BLaER1 treated with 17β-estradiol and CSF1 and Interleukin-3, amounts not matched to agents 10 nM and 100 nM (cell line): ENCODE measurements around the gene MSMO1.
A peak's percentile ranks its signal among the peaks of the same experiment; 100 is the strongest.

Experiments
- H3K27ac ChIP-seq, 11 experiments: shearing (Covaris generic); formaldehyde crosslinking; 2 replicates each; pipeline ENCODE4 v1.8.1; 2022
- H3K27me3 ChIP-seq, 11 experiments: shearing (Covaris generic); formaldehyde crosslinking; 2 replicates each; pipeline ENCODE4 v1.8.1; 2022
- H3K36me3 ChIP-seq, 11 experiments: shearing (Covaris generic); formaldehyde crosslinking; 2 replicates each; pipeline ENCODE4 v1.8.1; 2022
- H3K4me1 ChIP-seq, 10 experiments: shearing (Covaris generic); formaldehyde crosslinking; 2 replicates each; pipeline ENCODE4 v1.8.1; 2022
- H3K4me2 ChIP-seq, 11 experiments: shearing (Covaris generic); formaldehyde crosslinking; 2 replicates each; pipeline ENCODE4 v1.8.1; 2022
- H3K4me3 ChIP-seq, 10 experiments: shearing (Covaris generic); formaldehyde crosslinking; 2 replicates each; pipeline ENCODE4 v1.8.1; 2022
- H3K9ac ChIP-seq, 11 experiments: shearing (Covaris generic); formaldehyde crosslinking; 2 replicates each; pipeline ENCODE4 v1.8.1; 2022
- H3K9me3 ChIP-seq, 11 experiments: shearing (Covaris generic); formaldehyde crosslinking; replicated peaks in 1 of 11; 2 replicates each; pipeline ENCODE4 v1.8.1; 2022
- H4K20me1 ChIP-seq, 11 experiments: shearing (Covaris generic); formaldehyde crosslinking; 2 replicates each; pipeline ENCODE4 v1.8.1; 2022
- Cebpa-rat ChIP-seq, 11 experiments: shearing (Covaris generic); IDR thresholded peaks; 2 replicates each; pipeline ENCODE4 v1.8.1; 2022

The MSMO1 gene

GRCh38 chr4:165308606-165309005 lies 18.9 kb upstream of the MSMO1 start:
- no peak overlapping the region for H3K4me3 ChIP-seq
- H3K9me3 ChIP-seq, result peaks cover 0 to 15% (median 0%) of the 10 kb centered on the region in 11 experiments; a peak in 7 of 22 replicates
- H3K36me3 ChIP-seq, result peaks cover 86 to 100% (median 99%) of the 10 kb centered on the region in 11 experiments
- H3K9ac ChIP-seq, result no peak overlapping the region
- no peaks in the 10 kb centered on the region for H3K27me3 ChIP-seq
- TF ChIP-seq Cebpa-rat (IDR thresholded peaks at IDR 0.05), result no peak
- H3K27ac ChIP-seq, result no peak overlapping the region
- peaks cover 0 to 9% (median 0%) of the 10 kb centered on the region in 10 experiments; a peak in 1 of 20 replicates for H3K4me1 ChIP-seq
- peaks cover 0 to 29% (median 12%) of the 10 kb centered on the region in 11 experiments; a peak in 8 of 22 replicates for H4K20me1 ChIP-seq
- no peak overlapping the region for H3K4me2 ChIP-seq

GRCh38 chr4:165309456-165309855 lies 18.0 kb upstream of the MSMO1 start:
- Histone ChIP-seq H3K27ac (no peak overlapping the region), H3K27me3 (no peaks in the 10 kb centered on the region), H4K20me1 (peaks cover 0 to 20% (median 11%) of the 10 kb centered on the region in 11 experiments; a peak in 8 of 22 replicates), H3K9me3 (peaks cover 0 to 15% (median 0%) of the 10 kb centered on the region in 11 experiments; a peak in 6 of 22 replicates), H3K4me1 (peaks cover 0 to 14% (median 0%) of the 10 kb centered on the region in 10 experiments; a peak in 3 of 20 replicates), H3K4me2 (no peak overlapping the region), H3K9ac (no peak overlapping the region), H3K4me3 (no peak overlapping the region), H3K36me3 (peaks cover 77 to 100% (median 99%) of the 10 kb centered on the region in 11 experiments)
- TF ChIP-seq Cebpa-rat (IDR thresholded peaks at IDR 0.05), result no peak

- Histone ChIP-seq H3K4me1 (peaks cover 0 to 21% (median 0%) of the 10 kb centered on the region in 10 experiments; a peak in 4 of 20 replicates), H3K9ac (no peak overlapping the region), H4K20me1 (peaks cover 0 to 16% (median 7%) of the 10 kb centered on the region in 11 experiments; a peak in 6 of 22 replicates), H3K27me3 (no peaks in the 10 kb centered on the region), H3K4me2 (no peak overlapping the region), H3K9me3 (peaks cover 0 to 15% (median 0%) of the 10 kb centered on the region in 11 experiments; a peak in 5 of 22 replicates), H3K27ac (no peak overlapping the region), H3K4me3 (no peak overlapping the region), H3K36me3 (peaks cover 68 to 100% (median 96%) of the 10 kb centered on the region in 11 experiments)
- no peak for TF ChIP-seq Cebpa-rat (IDR thresholded peaks at IDR 0.05)
These were observed 15.0 kb upstream of the MSMO1 start for GRCh38 chr4:165312506-165312905.

- Histone ChIP-seq H3K27me3 (no peaks in the 10 kb centered on the region), H3K4me2 (no peak overlapping the region), H3K9ac (no peak overlapping the region), H3K9me3 (no peaks in the 10 kb centered on the region), H3K36me3 (peaks cover 50 to 100% (median 88%) of the 10 kb centered on the region in 11 experiments), H3K27ac (no peak overlapping the region), H3K4me1 (peaks cover 0 to 28% (median 3%) of the 10 kb centered on the region in 10 experiments; a peak in 10 of 20 replicates), H3K4me3 (no peak overlapping the region), H4K20me1 (peaks cover 0 to 10% (median 0%) of the 10 kb centered on the region in 11 experiments; a peak in 2 of 22 replicates)
- TF ChIP-seq Cebpa-rat (IDR thresholded peaks at IDR 0.05), result no peak
These were observed 8.4 kb upstream of the MSMO1 start for GRCh38 chr4:165319030-165319429.

GRCh38 chr4:165319509-165319908 lies 8.0 kb upstream of the MSMO1 start:
- Histone ChIP-seq H3K9me3 (no peaks in the 10 kb centered on the region), H4K20me1 (peaks cover 0 to 10% (median 0%) of the 10 kb centered on the region in 11 experiments; a peak in 2 of 22 replicates), H3K27me3 (no peaks in the 10 kb centered on the region), H3K9ac (no peak overlapping the region), H3K36me3 (peaks cover 54 to 100% (median 88%) of the 10 kb centered on the region in 11 experiments), H3K4me1 (peaks cover 0 to 26% (median 7%) of the 10 kb centered on the region in 10 experiments; a peak in 12 of 20 replicates), H3K4me2 (no peak overlapping the region), H3K4me3 (no peak overlapping the region), H3K27ac (no peak overlapping the region)
- no peak for TF ChIP-seq Cebpa-rat (IDR thresholded peaks at IDR 0.05)

- H4K20me1 ChIP-seq, result peaks cover 0 to 28% (median 6%) of the 10 kb centered on the region in 11 experiments; a peak in 9 of 22 replicates
- H3K9ac ChIP-seq, result no peak overlapping the region
- peak overlapping the region in 6 of 11 experiments; percentile 74 to 84 (median 82); a peak in 9 of 22 replicates for H3K4me2 ChIP-seq
- H3K27ac ChIP-seq, result no peak overlapping the region
- H3K27me3 ChIP-seq, result no peaks in the 10 kb centered on the region
- H3K4me1 ChIP-seq, result peaks cover 26 to 60% (median 41%) of the 10 kb centered on the region in 10 experiments
- peaks cover 0 to 9% (median 0%) of the 10 kb centered on the region in 11 experiments; a peak in 1 of 22 replicates for H3K9me3 ChIP-seq
- peaks cover 27 to 55% (median 43%) of the 10 kb centered on the region in 11 experiments for H3K36me3 ChIP-seq
- no peak for TF ChIP-seq Cebpa-rat (IDR thresholded peaks at IDR 0.05)
- H3K4me3 ChIP-seq, result no peak overlapping the region
These were observed 3.1 kb upstream of the MSMO1 start for GRCh38 chr4:165324236-165324917.

- Histone ChIP-seq H3K27me3 (no peaks in the 10 kb centered on the region), H3K4me1 (peaks cover 32 to 63% (median 46%) of the 10 kb centered on the region in 10 experiments), H3K9ac (no peak overlapping the region), H3K36me3 (peaks cover 22 to 49% (median 41%) of the 10 kb centered on the region in 11 experiments), H4K20me1 (peaks cover 0 to 33% (median 6%) of the 10 kb centered on the region in 11 experiments; a peak in 12 of 22 replicates), H3K27ac (peak overlapping the region in 1 of 11 experiments; percentile 74; a peak in 4 of 22 replicates), H3K4me3 (no peak overlapping the region; a peak in 1 of 20 replicates), H3K9me3 (peaks cover 0 to 9% (median 0%) of the 10 kb centered on the region in 11 experiments; a peak in 1 of 22 replicates), H3K4me2 (peak overlapping the region in 8 of 11 experiments; percentile 68 to 84 (median 81); a peak in 14 of 22 replicates)
- no peak for TF ChIP-seq Cebpa-rat (IDR thresholded peaks at IDR 0.05)
These were observed 2.6 kb upstream of the MSMO1 start for GRCh38 chr4:165324918-165325304.

GRCh38 chr4:165325732-165326512 lies 1.5 kb upstream of the MSMO1 start:
- H4K20me1 ChIP-seq, result peaks cover 0 to 38% (median 17%) of the 10 kb centered on the region in 11 experiments; a peak in 13 of 22 replicates
- TF ChIP-seq Cebpa-rat (IDR thresholded peaks at IDR 0.05), result no peak
- peak overlapping the region; percentile 74 to 91 (median 86); a peak in 16 of 20 replicates for H3K4me3 ChIP-seq
- peak overlapping the region in 9 of 11 experiments; percentile 39 to 81 (median 75); a peak in 14 of 22 replicates for H3K9ac ChIP-seq
- H3K27ac ChIP-seq, result peak overlapping the region in 9 of 11 experiments; percentile 10 to 83 (median 62); a peak in 17 of 22 replicates
- H3K36me3 ChIP-seq, result peaks cover 19 to 46% (median 39%) of the 10 kb centered on the region in 11 experiments; a peak in 21 of 22 replicates
- H3K9me3 ChIP-seq, result peaks cover 0 to 9% (median 0%) of the 10 kb centered on the region in 11 experiments; a peak in 1 of 22 replicates
- H3K27me3 ChIP-seq, result no peaks in the 10 kb centered on the region
- H3K4me1 ChIP-seq, result peaks cover 42 to 63% (median 52%) of the 10 kb centered on the region in 10 experiments
- H3K4me2 ChIP-seq, result peak overlapping the region; percentile 66 to 84 (median 76)
